Left lung (tissue), 10 donors: Measurements from ENCODE around the gene PALB2. TPM values are rescaled to one million over a fixed set of nuclear protein-coding genes. Genes with fewer than 3 reads are reported as not detected.
A peak's percentile ranks its signal among the peaks of the same experiment; 100 is the strongest.

Experiments
- ATAC-seq: fragments of 200-7000 bp; cut with Tn5 transposase; one replicate; pipeline ENCODE4 v1.9.1; 2020; ENCODE audit warnings: moderate library complexity
- DNase-seq, 4 donors: peaks; one replicate each; pipeline ENCODE4 v3.0.0-alpha.2; 2013 to 2020
- H3K27ac ChIP-seq, 2 donors: fragments of 200-600 bp; sonication (generic) in 1 of 2; one replicate each; pipeline versions ENCODE4 v1.5.0 to v1.8.0; 2020 to 2021
- H3K27me3 ChIP-seq, 2 donors: fragments of 200-600 bp; sonication (generic) in 1 of 2; one replicate each; pipeline versions ENCODE4 v1.5.0 to v1.8.0; 2020 to 2021
- H3K36me3 ChIP-seq, 2 donors: fragments of 200-600 bp; sonication (generic) in 1 of 2; one replicate each; pipeline versions ENCODE4 v1.5.0 to v1.8.0; 2020 to 2021
- H3K4me1 ChIP-seq, 2 donors: fragments of 200-600 bp; one replicate each; pipeline ENCODE4 v1.8.0; 2021
- H3K4me3 ChIP-seq, 2 donors: fragments of 200-600 bp; sonication (generic) in 1 of 2; one replicate each; pipeline versions ENCODE4 v1.5.0 to v1.8.0; 2020 to 2021; ENCODE audit warnings: mild to moderate bottlenecking in 1 of 2
- H3K9me3 ChIP-seq, 2 donors: fragments of 200-600 bp; sonication (generic) in 1 of 2; one replicate each; pipeline versions ENCODE4 v1.5.0 to v1.8.0; 2020 to 2021
- CTCF ChIP-seq, 2 donors: fragments of 200-600 bp; sonication (generic) in 1 of 2; IDR thresholded peaks; one replicate each; pipeline versions ENCODE4 v1.5.0 to v1.8.0; 2021; ENCODE audit warnings: antibody characterized with exemption in 2 of 2
- intact Hi-C, 2 donors: fragments of 100-400 bp; cut with DNase I; formaldehyde crosslinking; loops; one replicate each; pipeline versions ENCODE4 v1.11.2 to v1.14.2; 2022
- polyA plus RNA-seq, 6 donors: library from polyadenylated mRNA; unstranded; fragments of 120-200 nt; gene quantifications; one replicate each; pipeline ENCODE4 v1.2.1, GENCODE V29; 2013; ENCODE audit not compliant: insufficient read length in 6 of 6
- total RNA-seq, 2 donors: library from RNA; stranded (reverse); fragmentation: NEBNext Ultra II Directional; extraction: Animal tissue kit (Norgen Biotek cat#: 25700); gene quantifications; one replicate each; pipeline ENCODE4 v1.2.1, GENCODE V29; 2021
- donor health status: DM: no; HTN: yes; CAD: no.
- donor health status: DM: no; HTN: no; CAD: no.

Gene PALB2
- total and polyA plus RNA-seq, 8 donors = 10.3 to 20.4 (median 15.8) TPM

- DNase-seq (no peak), ATAC-seq (no peak)
- Histone ChIP-seq H3K27me3 (no peaks in the 10 kb centered on the region), H3K36me3 (peaks cover 0 to 69% of the 10 kb centered on the region in 2 donors), H3K4me3 (no peak overlapping the region), H3K9me3 (no peaks in the 10 kb centered on the region), H3K4me1 (peaks cover 12 to 28% of the 10 kb centered on the region in 2 donors), H3K27ac (no peak overlapping the region)
- intact Hi-C loops = no loop called here
- TF ChIP-seq CTCF (IDR thresholded peaks at IDR 0.05) = no peak
Measured at GRCh38 chr16:23561586-23561985, 79.5 kb downstream of the PALB2 start.

- H3K4me1 ChIP-seq = peaks cover 14 to 39% of the 10 kb centered on the region in 2 donors
- TF ChIP-seq CTCF (IDR thresholded peaks at IDR 0.05) = no peak
- DNase-seq (peak in 3 of 4 donors; percentile 11 to 87 (median 24)), ATAC-seq (peak; percentile 2)
- H3K27ac ChIP-seq = peak overlapping the region; percentile 71 to 89
- no peaks in the 10 kb centered on the region for H3K27me3 ChIP-seq
- intact Hi-C loops = no loop called here
- no peaks in the 10 kb centered on the region for H3K9me3 ChIP-seq
- H3K36me3 ChIP-seq = peaks cover 0 to 34% of the 10 kb centered on the region in 2 donors
- H3K4me3 ChIP-seq = peak overlapping the region; percentile 89 to 96
Measured at GRCh38 chr16:23557779-23558702, 83.1 kb downstream of the PALB2 start.

GRCh38 chr16:23556881-23557778, 84.0 kb downstream of the PALB2 start, which contains the start of the genes EARS2 and UBFD1:
Gene EARS2 (minus strand): TSS chr16:23557350. CDS start chr16:23557343, 7 bp downstream.
Gene UBFD1 (plus strand): TSS chr16:23557727. CDS start chr16:23557743, 16 bp downstream.
- TF ChIP-seq CTCF (IDR thresholded peaks at IDR 0.05) = peak; percentile 93 to 98

GRCh38 chr16:23554536-23554935, 86.6 kb downstream of the PALB2 start:
- Histone ChIP-seq H3K27me3 (no peaks in the 10 kb centered on the region), H3K4me3 (no peak overlapping the region), H3K4me1 (peaks cover 14 to 30% of the 10 kb centered on the region in 2 donors), H3K9me3 (no peaks in the 10 kb centered on the region), H3K27ac (no peak overlapping the region), H3K36me3 (peaks cover 0 to 38% of the 10 kb centered on the region in 2 donors)
- DNase-seq = no peak
- intact Hi-C loops = no loop called here
- no peak for ATAC-seq
- no peak for TF ChIP-seq CTCF (IDR thresholded peaks at IDR 0.05)

More at GRCh38 chr16:23556881-23557778, 84.0 kb downstream of the PALB2 start, which contains the start of the genes EARS2 and UBFD1:
- H3K36me3 ChIP-seq = peaks cover 0 to 34% of the 10 kb centered on the region in 2 donors
- no peaks in the 10 kb centered on the region for H3K9me3 ChIP-seq
- intact Hi-C loops = no loop called here
- peaks cover 14 to 39% of the 10 kb centered on the region in 2 donors for H3K4me1 ChIP-seq
- peak; percentile 96 to 98 (median 98) for DNase-seq
- peak within 1 kb of the TSS; percentile 71 to 89 for H3K27ac ChIP-seq
- ATAC-seq = peak; percentile 97
- no peaks in the 10 kb centered on the region for H3K27me3 ChIP-seq
- H3K4me3 ChIP-seq = peak within 1 kb of the TSS; percentile 89 to 96

Other genes with a start within 250 kb of the PALB2 start
- gene COG7, start 188.1 kb downstream of the PALB2 start, total RNA-seq = 10 to 100 TPM; 19.8 to 22.0 TPM
- 10 to 100 TPM; 27.4 to 36.7 (median 32.2) TPM for gene COG7, start 188.1 kb downstream of the PALB2 start, polyA plus RNA-seq
- gene GGA2, start 130.8 kb downstream of the PALB2 start, total RNA-seq = 100 to 1,000 TPM; 125 to 133 TPM
- 100 to 1,000 TPM; 135 to 163 (median 144) TPM for gene GGA2, start 130.8 kb downstream of the PALB2 start, polyA plus RNA-seq
- 10 to 100 TPM; 16.3 to 22.9 TPM for gene EARS2, start 84.0 kb downstream of the PALB2 start, total RNA-seq
- gene EARS2, start 84.0 kb downstream of the PALB2 start, polyA plus RNA-seq = 10 to 100 TPM; 21.9 to 27.8 (median 23.6) TPM
- 10 to 100 TPM; 51.9 to 69.3 TPM for gene UBFD1, start 83.6 kb downstream of the PALB2 start, total RNA-seq
- gene UBFD1, start 83.6 kb downstream of the PALB2 start, polyA plus RNA-seq = 10 to 100 TPM; 65.6 to 74.1 (median 68.6) TPM
- 10 to 100 TPM; 65.4 to 78.7 TPM for gene NDUFAB1, start 45.0 kb downstream of the PALB2 start, total RNA-seq
- gene NDUFAB1, start 45.0 kb downstream of the PALB2 start, polyA plus RNA-seq = 10 to 100 TPM; 64.9 to 77.8 (median 71.1) TPM
- gene DCTN5, start 156 bp upstream of the PALB2 start, total RNA-seq = 10 to 100 TPM; 55.4 to 61.4 TPM
- gene DCTN5, start 156 bp upstream of the PALB2 start, polyA plus RNA-seq = 10 to 100 TPM; 55.1 to 66.4 (median 61.2) TPM
- gene PLK1, start 37.6 kb upstream of the PALB2 start, total RNA-seq = 1 to 10 TPM; 3.0 to 8.0 TPM
- 10 to 100 TPM; 18.6 to 52.5 (median 23.4) TPM for gene PLK1, start 37.6 kb upstream of the PALB2 start, polyA plus RNA-seq
- under 1 TPM in 1 of 2 donors, not detected in 1; 0.84 TPM for gene ERN2, start 71.9 kb upstream of the PALB2 start, total RNA-seq
- gene ERN2, start 71.9 kb upstream of the PALB2 start, polyA plus RNA-seq = under 1 TPM; 0.10 to 0.35 (median 0.18) TPM
- gene CHP2, start 113.7 kb upstream of the PALB2 start, total RNA-seq = under 1 TPM in 1 of 2 donors, not detected in 1; 0.29 TPM
- gene CHP2, start 113.7 kb upstream of the PALB2 start, polyA plus RNA-seq = under 1 TPM; 0.10 to 0.35 (median 0.18) TPM
- gene PRKCB, start 194.7 kb upstream of the PALB2 start, total RNA-seq = 10 to 100 TPM; 13.5 to 41.8 TPM
- gene PRKCB, start 194.7 kb upstream of the PALB2 start, polyA plus RNA-seq = 10 to 100 TPM; 46.4 to 74.3 (median 57.4) TPM